ENCODE results near the gene FFAR1.
"Not testable (repeated sequence)": the region's sequence is repeated elsewhere in the genome, so short reads cannot be mapped to it uniquely, and the experiment has no call there.

Gene FFAR1

GRCh38 chr19:35345671-35346111 lies 2.0 kb upstream of the FFAR1 start:
- DNase-seq, result no peak

- no peak for DNase-seq
Observed at GRCh38 chr19:35346193-35347052, 1.3 kb upstream of the FFAR1 start.

DNA sequence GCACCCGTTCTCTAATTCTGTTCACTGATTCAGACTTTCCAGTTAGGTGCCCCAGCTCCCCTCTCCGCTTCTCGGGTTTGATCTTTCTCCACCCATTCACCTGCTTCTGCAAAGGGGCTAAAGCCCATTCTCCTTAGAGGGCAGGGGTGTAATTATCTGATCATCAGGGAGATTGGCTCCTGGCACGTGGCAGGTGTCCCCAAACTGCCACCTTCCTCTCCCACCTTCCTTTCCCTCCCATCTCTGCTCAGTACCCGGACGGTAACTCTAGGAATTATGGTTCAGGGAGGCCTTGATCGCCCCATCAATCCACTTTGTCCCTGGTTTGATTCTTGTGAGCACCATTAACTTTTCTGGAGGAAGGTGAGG lies 212 bp downstream of the FFAR1 start:
- no peak for DNase-seq

DNA sequence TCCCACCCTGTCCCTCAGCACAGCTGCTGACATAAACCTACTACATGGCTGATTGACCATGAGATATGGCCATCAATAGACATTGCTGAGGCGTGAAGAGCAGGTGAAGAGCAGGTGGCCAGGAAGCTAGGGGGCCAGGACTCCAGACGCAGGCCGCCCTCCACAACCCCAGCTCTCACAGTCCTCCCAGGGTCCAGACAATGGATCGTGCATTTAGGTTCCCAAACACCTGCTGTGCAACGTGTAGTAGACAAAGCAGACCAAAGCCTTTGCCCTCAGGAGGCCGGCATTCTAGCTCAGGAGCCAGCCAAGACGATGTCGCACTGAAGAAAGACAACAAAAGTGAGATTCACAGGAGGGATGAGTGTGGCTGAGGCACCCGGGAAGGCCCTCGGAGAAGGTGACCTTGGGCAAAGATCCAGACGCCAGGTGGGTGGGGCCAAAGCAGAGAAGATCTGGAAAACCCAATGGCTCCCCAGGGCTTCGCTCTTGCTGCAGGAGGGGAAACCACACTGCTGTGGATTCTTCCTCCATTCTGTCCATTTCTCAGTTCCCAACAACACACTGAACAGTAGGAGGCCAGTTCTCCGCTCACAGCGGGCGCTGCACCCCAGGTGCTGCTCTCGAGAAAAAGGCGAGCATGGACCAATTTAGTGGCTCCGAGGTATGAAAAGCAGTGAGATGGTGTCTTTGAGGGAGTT lies 1.4 kb downstream of the FFAR1 start:
- no peak for DNase-seq

- DNase-seq, result no peak
Observed at GRCh38 chr19:35349614-35350521, 2.2 kb downstream of the FFAR1 start.

- no peak for DNase-seq
Observed at GRCh38 chr19:35350591-35350990, 2.9 kb downstream of the FFAR1 start.

DNA sequence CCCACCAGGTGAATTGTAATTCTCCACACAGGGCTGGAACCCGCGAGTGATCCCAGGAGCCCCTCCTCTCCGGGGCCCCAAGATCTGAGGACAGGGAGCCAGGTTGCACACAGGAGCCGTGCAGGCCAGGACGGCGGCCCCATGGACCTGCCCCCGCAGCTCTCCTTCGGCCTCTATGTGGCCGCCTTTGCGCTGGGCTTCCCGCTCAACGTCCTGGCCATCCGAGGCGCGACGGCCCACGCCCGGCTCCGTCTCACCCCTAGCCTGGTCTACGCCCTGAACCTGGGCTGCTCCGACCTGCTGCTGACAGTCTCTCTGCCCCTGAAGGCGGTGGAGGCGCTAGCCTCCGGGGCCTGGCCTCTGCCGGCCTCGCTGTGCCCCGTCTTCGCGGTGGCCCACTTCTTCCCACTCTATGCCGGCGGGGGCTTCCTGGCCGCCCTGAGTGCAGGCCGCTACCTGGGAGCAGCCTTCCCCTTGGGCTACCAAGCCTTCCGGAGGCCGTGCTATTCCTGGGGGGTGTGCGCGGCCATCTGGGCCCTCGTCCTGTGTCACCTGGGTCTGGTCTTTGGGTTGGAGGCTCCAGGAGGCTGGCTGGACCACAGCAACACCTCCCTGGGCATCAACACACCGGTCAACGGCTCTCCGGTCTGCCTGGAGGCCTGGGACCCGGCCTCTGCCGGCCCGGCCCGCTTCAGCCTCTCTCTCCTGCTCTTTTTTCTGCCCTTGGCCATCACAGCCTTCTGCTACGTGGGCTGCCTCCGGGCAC lies 3.9 kb downstream of the FFAR1 start:
- DNase-seq, result no peak

GRCh38 chr19:35352177-35352447 lies 4.4 kb downstream of the FFAR1 start:
- no peak for DNase-seq

GRCh38 chr19:35352448-35353304 lies 5.0 kb downstream of the FFAR1 start:
- peak; percentile 57 for DNase-seq

DNA sequence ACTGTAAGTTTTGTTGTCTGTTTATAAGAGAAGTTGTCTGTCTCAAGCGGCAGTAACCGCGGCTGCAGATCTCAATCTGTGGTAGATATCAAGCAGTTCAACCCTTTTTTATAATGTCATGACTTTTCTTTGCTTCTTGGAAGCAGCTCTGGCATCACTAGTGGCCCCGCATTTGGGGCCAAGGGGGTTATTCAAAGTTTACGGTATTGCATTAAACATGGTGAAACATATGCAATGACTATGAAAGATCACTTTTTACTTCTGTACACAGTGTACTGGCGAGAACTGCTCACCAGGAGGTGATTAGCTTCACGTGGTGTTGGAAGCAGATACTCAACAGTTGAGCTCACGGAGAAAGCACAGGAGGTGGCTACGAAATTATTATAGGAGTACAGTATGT lies 5.9 kb downstream of the FFAR1 start:
- DNase-seq, result no peak

DNA sequence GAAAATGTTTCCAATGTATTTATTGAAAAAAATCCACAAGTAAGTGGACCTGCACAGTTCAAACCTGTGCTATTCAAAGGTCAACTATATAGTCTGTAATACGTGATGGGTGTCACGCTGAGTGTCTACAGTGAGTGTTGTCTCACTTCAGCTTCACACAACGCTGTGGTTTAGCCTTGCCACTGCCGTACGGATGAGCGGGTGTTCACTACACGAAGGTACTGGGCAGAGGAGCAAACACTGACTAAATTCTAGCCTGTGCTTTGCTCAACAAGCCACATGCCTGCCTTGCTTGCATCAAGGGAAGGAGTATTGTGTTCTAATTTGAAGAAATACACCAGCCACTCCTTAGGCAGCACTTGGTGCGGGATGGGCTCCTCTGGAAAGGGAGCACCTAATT lies 7.2 kb downstream of the FFAR1 start:
- DNase-seq, result no peak

DNA sequence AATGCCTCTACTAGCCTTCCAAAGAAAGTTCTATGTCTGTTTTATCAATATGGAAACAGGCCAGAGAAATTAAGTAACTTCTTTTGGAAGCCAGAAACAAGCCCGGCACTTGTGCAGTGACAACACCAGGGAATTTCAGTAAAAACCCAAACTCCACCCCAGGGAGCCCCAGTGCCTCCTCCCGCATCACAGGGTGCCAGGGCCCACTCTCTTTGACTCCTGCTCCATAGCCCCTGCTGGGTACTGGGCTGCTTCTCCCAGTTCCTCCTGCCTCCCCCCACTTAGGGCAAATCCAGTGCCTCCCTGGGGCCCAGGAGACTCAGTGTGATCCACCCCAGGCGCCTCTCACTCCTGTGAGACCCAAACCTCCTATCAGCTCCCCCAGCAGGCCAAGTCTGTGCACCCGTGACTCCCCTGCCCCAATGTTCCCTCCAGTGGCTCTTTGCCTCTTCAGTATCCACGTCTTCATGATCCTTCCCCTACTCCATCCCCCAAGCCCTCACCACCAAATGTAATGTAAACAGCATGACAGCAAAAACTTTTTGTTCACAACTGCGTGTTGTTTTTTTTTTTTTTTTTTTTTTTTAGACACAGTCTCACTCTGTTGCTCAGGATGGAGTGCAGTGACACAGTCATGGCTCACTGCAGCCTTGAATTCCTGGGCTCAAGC lies 8.2 kb downstream of the FFAR1 start:
- no peak for DNase-seq

DNA sequence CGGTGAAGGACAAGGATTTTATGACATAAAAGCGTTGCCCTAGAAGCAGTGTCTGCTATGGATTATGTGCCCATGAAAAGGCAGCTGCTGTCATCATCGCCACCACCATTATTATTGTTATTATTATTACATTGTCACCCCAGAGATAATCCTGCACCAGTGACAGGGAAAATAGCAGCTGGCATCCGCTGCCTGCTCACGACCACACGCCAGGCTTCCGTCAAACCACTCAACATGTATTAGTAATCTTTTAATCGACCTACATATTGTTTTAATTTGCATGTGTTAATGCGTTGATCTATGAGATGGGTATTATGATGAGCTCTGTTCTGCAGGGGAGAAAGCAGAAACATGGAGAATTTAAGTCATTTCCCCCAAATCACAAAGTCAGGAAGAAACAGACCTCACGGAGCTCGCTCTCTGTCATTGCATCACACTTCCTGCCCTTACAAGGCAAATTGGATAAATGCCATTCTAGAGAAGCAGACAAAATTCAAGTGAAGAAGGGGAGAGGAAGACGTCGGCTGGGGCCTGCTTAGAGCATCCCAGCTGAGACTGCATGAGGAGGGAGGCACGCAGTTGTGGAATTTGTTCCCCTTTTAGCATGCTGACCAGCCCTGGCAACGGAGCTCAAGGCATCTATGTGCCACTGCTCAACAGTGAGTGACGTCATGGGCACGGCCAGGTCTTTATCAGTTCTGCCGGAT lies 10.3 kb downstream of the FFAR1 start, which contains the start of gene FFAR3:
Gene FFAR3 (plus strand): TSS at position 594 of the 707 bp plus-strand sequence. CDS start 431 bp downstream, outside the sequence.
- DNase-seq, result no peak

GRCh38 chr19:35358834-35359233 lies 11.1 kb downstream of the FFAR1 start:
- DNase-seq, result not testable (repeated sequence)

- DNase-seq, result not testable (repeated sequence)
Observed at GRCh38 chr19:35359395-35359794, 11.7 kb downstream of the FFAR1 start.

DNA sequence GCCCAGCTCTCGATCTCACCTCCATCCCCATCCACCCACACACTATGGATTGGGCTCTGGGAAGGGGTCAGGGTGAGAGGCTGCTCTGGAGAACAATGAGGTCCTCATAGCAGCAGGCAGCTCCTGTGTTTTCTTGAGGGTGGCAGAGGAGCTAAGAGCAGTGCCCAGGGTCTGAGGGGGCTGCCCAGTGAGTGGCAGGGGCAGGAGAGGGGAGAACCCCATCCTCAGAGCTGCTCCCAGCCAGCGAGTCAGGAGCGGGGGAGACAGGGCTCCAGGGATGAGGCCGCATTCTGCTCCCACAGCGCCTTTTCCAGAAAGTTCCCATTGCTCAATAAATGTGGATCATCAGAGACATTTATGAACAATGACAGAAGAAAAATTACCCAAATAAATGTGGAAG lies 12.4 kb downstream of the FFAR1 start:
- DNase-seq, result not testable (repeated sequence)

GRCh38 chr19:35360880-35361420 lies 13.2 kb downstream of the FFAR1 start:
- no peak for DNase-seq

GRCh38 chr19:35362261-35363000 lies 14.7 kb downstream of the FFAR1 start:
- DNase-seq, result no peak

- DNase-seq, result no peak
Observed at GRCh38 chr19:35363001-35363590, 15.4 kb downstream of the FFAR1 start.
